Common myeloid progenitor, CD34-positive (primary cell): ENCODE data around the gene RTP5.
A peak's percentile ranks its signal among the peaks of the same experiment; 100 is the strongest.

ENCODE experiments used
- CTCF ChIA-PET: fragments of 350-600 bp; sonication (Branson Sonifier 250); formaldehyde crosslinking; loops from one replicate; lab custom pipeline; 2021; ENCODE audit warnings: antibody characterized with exemption; lab: Charles Lee
- POLR2A ChIA-PET: fragments of 350-600 bp; sonication (Branson Sonifier 250); formaldehyde crosslinking; loops from one replicate; lab custom pipeline; 2021; ENCODE audit warnings: antibody characterized with exemption; lab: Charles Lee
- DNase-seq, 3 donors: peaks; one replicate each; pipeline versions ENCODE4 v3.0.0 to v3.0.0-alpha.2; 2013
- H3K27ac ChIP-seq, 2 experiments: 1 replicate in 1 of 2; 2 replicates in 1 of 2; pipeline ENCODE4 v1.7.0; 2013; ENCODE audit warnings: inconsistent platforms in 2 of 2, low read length in 2 of 2, mild to moderate bottlenecking in 2 of 2, low read depth in 1 of 2, moderate library complexity in 1 of 2; ENCODE audit not compliant: severe bottlenecking in 2 of 2, insufficient read depth in 1 of 2, poor library complexity in 1 of 2
- H3K27me3 ChIP-seq, 5 experiments: replicated peaks in 2 of 5; 1 replicate in 3 of 5; 2 replicates in 2 of 5; pipeline versions ENCODE4 v1.6.1 to v1.7.0; 2013; ENCODE audit warnings: low read length in 4 of 5, mild to moderate bottlenecking in 2 of 5, moderate library complexity in 2 of 5, inconsistent platforms in 1 of 5; ENCODE audit not compliant: insufficient read depth in 5 of 5, control insufficient read depth in 4 of 5
- H3K36me3 ChIP-seq, 4 experiments: 1 replicate in 2 of 4; 2 replicates in 2 of 4; pipeline versions ENCODE4 v1.6.1 to v1.7.0; 2013; ENCODE audit warnings: low read length in 3 of 4, control low read depth in 1 of 4, mild to moderate bottlenecking in 1 of 4; ENCODE audit not compliant: control insufficient read depth in 4 of 4, insufficient read depth in 4 of 4
- H3K4me1 ChIP-seq, 4 experiments: 1 replicate in 3 of 4; 2 replicates in 1 of 4; pipeline versions ENCODE4 v1.6.1 to v1.7.1; 2013; ENCODE audit warnings: low read length in 3 of 4, mild to moderate bottlenecking in 3 of 4, control low read depth in 1 of 4, inconsistent platforms in 1 of 4, moderate library complexity in 1 of 4; ENCODE audit not compliant: control insufficient read depth in 4 of 4, insufficient read depth in 4 of 4; ENCODE audit errors: control extremely low read depth in 1 of 4
- H3K4me3 ChIP-seq, 7 experiments: 1 replicate in 4 of 7; 2 replicates in 3 of 7; pipeline versions ENCODE4 v1.5.1 to v1.7.0; 2013; ENCODE audit warnings: mild to moderate bottlenecking in 7 of 7, low read length in 6 of 7, moderate library complexity in 6 of 7, inconsistent platforms in 2 of 7, low read depth in 2 of 7, control low read depth in 1 of 7; ENCODE audit not compliant: insufficient read depth in 4 of 7, control insufficient read depth in 1 of 7; ENCODE audit errors: extremely low read depth in 1 of 7
- H3K9me3 ChIP-seq, 5 experiments: 1 replicate in 4 of 5; 2 replicates in 1 of 5; pipeline versions ENCODE4 v1.6.1 to v1.7.1; 2013; ENCODE audit warnings: low read length in 4 of 5, mild to moderate bottlenecking in 2 of 5, inconsistent platforms in 1 of 5, low read depth in 1 of 5, moderate library complexity in 1 of 5; ENCODE audit not compliant: control insufficient read depth in 4 of 5, insufficient read depth in 2 of 5; ENCODE audit errors: control extremely low read depth in 1 of 5
- WGBS: methylation state at CpG from one replicate; pipeline ENCODE4 v1.1.5; 2013; ENCODE audit not compliant: insufficient coverage; 5-methylcytosine and 5-hydroxymethylcytosine counted together

The RTP5 gene

DNA sequence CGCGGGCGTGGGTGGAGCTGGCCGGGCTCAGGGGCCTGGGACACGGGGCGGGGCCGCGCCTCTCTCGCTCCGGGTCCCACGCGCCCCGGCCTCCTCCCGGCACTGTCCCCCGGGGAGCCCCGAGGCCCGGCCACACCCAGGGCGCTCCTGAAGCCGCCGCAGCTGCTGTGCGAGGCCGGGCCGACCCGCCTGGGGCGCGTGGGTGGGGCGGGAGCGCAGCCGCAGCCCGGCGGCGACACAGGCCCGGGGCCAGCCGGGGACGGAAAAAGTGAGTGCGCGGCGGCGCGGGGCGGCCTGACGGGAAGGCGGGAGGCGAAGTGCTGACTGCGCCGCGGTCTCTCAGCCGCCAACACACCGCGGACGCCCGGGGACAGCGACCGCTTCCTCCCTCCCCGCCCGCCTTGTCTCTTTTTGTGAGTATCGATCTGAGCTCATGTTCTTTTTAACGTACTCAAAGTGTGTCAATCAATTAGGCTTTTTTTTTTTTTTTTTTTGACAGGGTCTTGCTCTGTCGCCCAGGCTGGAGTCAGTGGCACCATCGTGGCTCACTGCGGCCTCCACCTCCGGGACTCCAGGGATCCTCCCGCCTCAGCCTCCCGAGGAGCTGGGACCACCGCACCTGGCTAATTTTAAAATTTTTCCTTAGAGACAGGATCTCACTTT, 25.3 kb upstream of the RTP5 start:
- 5% methylated on average over 57 of the region's 65 CpGs for WGBS
- POLR2A ChIA-PET = interaction anchor here (0.6 to 1.2 kb wide), 5 partner anchors 9 to 255 kb away, joined by 3 to 5 read pairs (median 3); no protein-coding TSS in a partner anchor
- Histone ChIP-seq H3K27me3 (peaks cover 0 to 4% (median 0%) of the 10 kb centered on the region in 5 experiments), H3K9me3 (no peaks in the 10 kb centered on the region), H3K27ac (peak overlapping the region in 1 of 2 experiments; percentile 58), H3K4me1 (peaks cover 0 to 34% (median 25%) of the 10 kb centered on the region in 4 experiments), H3K4me3 (peak overlapping the region in 5 of 7 experiments; percentile 22 to 68 (median 30)), H3K36me3 (no peaks in the 10 kb centered on the region)
- peak; percentile 80 to 90 (median 85) for DNase-seq
- CTCF ChIA-PET = interaction anchor here (0.9 to 1.6 kb wide), 6 partner anchors 8 to 132 kb away, joined by 3 to 6 read pairs (median 4); no protein-coding TSS in a partner anchor

DNA sequence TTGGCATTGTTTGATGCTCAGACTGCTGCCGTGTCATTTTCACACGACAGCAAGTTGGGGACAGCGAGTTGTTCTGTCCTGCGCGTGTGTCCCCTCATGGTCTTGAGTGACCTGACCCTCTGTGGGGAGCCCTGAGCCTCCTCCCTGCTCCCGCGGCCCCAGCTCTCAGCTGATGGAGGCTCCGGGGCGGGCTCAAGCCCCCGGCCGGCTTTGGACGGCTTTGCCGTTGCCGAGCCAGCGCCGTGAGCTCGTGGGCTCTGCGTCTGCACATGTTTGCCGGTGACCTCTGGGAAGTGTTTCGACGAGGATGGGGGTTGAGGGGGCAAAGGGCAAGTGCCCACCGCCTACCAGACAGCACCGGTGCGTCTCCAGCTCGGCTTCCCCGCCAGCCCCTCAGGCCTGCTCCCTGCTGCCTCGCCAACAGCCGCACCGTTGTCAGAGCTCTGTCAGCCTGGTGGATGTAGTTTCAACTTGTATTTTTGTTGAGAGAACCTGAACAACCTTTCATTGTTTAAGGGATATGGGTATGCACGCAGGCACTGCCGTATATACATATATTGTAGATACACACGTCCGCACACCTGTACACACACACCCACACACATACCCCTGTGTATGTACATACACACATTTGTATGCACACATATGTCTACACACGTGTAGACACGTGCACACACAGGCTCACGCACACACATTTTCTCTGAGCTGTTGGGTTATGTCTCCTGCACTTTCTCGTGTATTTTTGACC, 24.5 kb upstream of the RTP5 start:
- Histone ChIP-seq H3K4me1 (peaks cover 0 to 34% (median 25%) of the 10 kb centered on the region in 4 experiments), H3K27ac (peak overlapping the region in 1 of 2 experiments; percentile 58), H3K27me3 (peaks cover 0 to 4% (median 0%) of the 10 kb centered on the region in 5 experiments), H3K36me3 (no peaks in the 10 kb centered on the region), H3K4me3 (peak overlapping the region in 5 of 7 experiments; percentile 22 to 68 (median 30)), H3K9me3 (no peaks in the 10 kb centered on the region)
- WGBS = 91% methylated on average over 36 of the region's 37 CpGs
- POLR2A ChIA-PET = interaction anchor here (0.7 to 1.2 kb wide), 2 partner anchors 8 to 106 kb away, joined by 3 read pairs; no protein-coding TSS in a partner anchor
- DNase-seq = no peak
- CTCF ChIA-PET = interaction anchor here (0.9 to 1.6 kb wide), 8 partner anchors 7 to 133 kb away, joined by 3 to 6 read pairs (median 4); no protein-coding TSS in a partner anchor

DNA sequence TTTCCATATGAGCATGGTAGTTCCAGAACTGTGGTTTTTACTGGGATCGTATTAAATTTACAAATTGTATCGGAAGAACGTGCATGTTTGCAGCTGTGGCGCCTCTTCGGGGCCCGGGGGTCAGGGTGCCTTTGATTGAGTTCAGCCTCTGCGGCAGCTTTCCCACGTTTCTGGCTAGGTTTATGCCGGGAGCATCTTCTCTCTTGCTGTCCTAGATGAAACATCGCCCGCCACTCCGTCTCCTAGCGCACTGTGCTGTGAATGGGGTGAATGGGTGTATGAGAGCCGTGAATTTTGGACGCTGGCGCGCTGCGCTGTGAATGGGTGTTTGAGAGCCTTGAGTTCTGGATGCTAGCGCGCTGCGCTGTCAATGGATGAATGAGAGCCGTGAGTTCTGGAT, 23.1 kb upstream of the RTP5 start:
- no peaks in the 10 kb centered on the region for H3K9me3 ChIP-seq
- no peak for DNase-seq
- H3K36me3 ChIP-seq = no peaks in the 10 kb centered on the region
- 96% methylated on average over 9 of the region's 22 CpGs for WGBS
- POLR2A ChIA-PET = no interaction called here
- peaks cover 0 to 30% (median 25%) of the 10 kb centered on the region in 4 experiments for H3K4me1 ChIP-seq
- CTCF ChIA-PET = interaction anchor here (1.1 kb wide), 1 partner anchor 32 kb away, joined by 4 read pairs; no protein-coding TSS in a partner anchor
- no peak overlapping the region for H3K4me3 ChIP-seq
- H3K27me3 ChIP-seq = peaks cover 0 to 4% (median 0%) of the 10 kb centered on the region in 5 experiments
- H3K27ac ChIP-seq = no peak overlapping the region

DNA sequence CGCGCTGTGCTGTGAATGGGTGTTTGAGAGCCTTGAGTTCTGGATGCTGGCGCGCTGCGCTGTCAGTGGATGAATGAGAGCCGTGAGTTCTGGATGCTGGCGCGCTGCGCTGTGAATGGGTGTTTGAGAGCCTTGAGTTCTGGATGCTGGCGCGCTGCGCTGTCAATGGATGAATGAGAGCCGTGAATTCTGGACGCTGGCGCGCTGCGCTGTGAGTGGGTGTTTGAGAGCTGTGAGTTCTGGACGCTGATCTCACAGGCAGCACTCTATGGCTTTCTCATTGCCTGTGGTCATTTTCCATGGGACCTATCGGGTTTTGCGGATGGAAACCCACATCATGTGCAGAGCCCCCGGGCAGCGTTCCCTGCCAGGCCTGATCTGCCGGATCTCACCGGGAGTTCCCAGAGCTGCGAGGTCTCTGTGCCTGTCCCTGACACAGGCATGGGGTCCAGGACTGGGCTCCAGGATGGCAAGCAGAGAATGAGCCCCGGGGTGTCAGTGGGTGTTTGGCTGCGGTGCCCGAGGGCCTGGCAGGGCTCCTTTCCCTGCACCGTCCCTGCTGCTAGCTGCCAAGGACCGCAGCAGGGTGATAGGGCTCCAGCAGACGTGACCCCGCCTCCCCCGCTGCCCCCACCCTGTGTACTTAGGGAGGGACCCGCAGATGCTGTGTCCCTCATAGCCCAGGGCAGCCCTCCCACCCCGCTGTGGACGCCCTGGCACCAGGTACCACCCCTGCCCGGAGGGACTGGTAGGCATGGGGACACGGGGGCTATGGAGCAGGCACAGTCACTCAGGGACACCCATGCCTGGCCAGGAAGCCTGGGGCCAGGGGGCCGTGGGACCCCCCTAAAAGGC, 20.5 kb upstream of the RTP5 start:
- 98% methylated on average over 29 of the region's 39 CpGs for WGBS
- CTCF ChIA-PET = no interaction called here
- POLR2A ChIA-PET = no interaction called here

DNA sequence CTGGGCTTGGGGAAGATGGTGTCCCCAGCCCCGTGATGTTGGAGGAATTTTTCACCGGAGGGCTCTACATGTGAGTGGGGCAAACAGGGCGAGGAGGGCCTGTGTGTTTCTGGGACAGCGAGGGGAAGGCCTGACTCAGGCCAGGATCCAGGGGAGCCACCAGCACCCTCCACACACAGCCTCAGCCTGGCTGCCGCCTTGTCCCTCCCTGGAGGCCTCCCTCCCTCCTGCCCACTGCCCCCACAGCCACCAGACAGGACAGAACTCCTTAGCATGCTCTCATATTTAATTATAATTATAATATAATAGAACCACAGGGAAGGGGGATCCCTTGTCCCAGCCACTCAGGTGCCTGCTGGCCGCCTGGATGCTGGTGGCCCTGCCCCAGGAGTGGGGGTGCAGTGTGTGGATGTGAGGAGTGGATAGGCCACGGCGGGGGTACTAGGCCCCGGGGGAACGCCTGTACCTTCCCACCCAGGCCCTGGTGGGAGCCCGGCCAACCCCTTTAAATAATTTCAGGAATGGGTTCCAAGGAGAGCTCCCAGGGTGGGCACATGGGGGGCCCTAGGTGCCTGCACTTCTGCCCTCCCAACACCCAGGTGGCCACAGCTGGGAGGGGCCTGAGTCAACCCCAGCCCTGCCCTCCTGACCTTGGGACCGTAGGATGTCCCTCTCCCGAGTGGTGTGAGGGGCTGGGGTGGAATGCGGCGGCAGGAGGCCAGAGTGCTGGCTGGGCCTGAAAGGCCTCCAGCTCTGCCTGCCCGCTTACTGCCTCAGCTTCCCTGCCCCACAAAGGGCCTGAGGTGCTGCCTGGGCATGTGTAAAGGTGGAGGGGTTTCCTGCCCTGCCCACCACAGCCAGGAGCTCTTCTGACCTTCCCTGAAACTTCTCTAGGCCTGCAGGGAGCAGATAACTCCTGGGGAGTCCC, 19.6 kb upstream of the RTP5 start:
- Histone ChIP-seq H3K27ac (no peak overlapping the region), H3K9me3 (no peaks in the 10 kb centered on the region), H3K4me3 (no peak overlapping the region), H3K4me1 (peaks cover 0 to 23% (median 19%) of the 10 kb centered on the region in 4 experiments), H3K27me3 (peaks cover 0 to 4% (median 0%) of the 10 kb centered on the region in 5 experiments), H3K36me3 (no peaks in the 10 kb centered on the region)
- DNase-seq = no peak
- POLR2A ChIA-PET = no interaction called here
- 100% methylated on average over 4 of the region's 16 CpGs for WGBS
- CTCF ChIA-PET = interaction anchor here (0.8 to 1.2 kb wide), 2 partner anchors 18 to 33 kb away, joined by 3 read pairs; no protein-coding TSS in a partner anchor

More for the DNA sequence above, 20.5 kb upstream of the RTP5 start:
- Histone ChIP-seq H3K4me1 (peaks cover 0 to 23% (median 18%) of the 10 kb centered on the region in 4 experiments), H3K27ac (no peak overlapping the region), H3K9me3 (no peaks in the 10 kb centered on the region), H3K27me3 (peaks cover 0 to 4% (median 0%) of the 10 kb centered on the region in 5 experiments), H3K36me3 (no peaks in the 10 kb centered on the region), H3K4me3 (no peak overlapping the region)
- DNase-seq = no peak
